ENCODE data around the gene ITGAV. TPM values are rescaled to one million over a fixed set of nuclear protein-coding genes. Genes with fewer than 3 reads are reported as not detected.

The ITGAV gene
- total RNA-seq, 1 donor from 2014 or later = 694 TPM

- DNase-seq (ENCODE audit: low read depth) = no peak
Observed at GRCh38 chr2:186718122-186718521, 128.3 kb downstream of the ITGAV start.

- DNase-seq (ENCODE audit: low read depth) = no peak
Observed at GRCh38 chr2:186718903-186719302, 129.0 kb downstream of the ITGAV start.

GRCh38 chr2:186721956-186722355 is 132.1 kb downstream of the ITGAV start:
- no peak for DNase-seq (ENCODE audit: low read depth)

- DNase-seq (ENCODE audit: low read depth) = no peak
Observed at GRCh38 chr2:186724736-186725135, 134.9 kb downstream of the ITGAV start.

- DNase-seq (ENCODE audit: low read depth) = no peak
Observed at GRCh38 chr2:186725783-186726182, 135.9 kb downstream of the ITGAV start.

- peak; percentile 19 for DNase-seq (ENCODE audit: low read depth)
Observed at GRCh38 chr2:186726938-186727337, 137.1 kb downstream of the ITGAV start.

GRCh38 chr2:186728631-186729030 is 138.8 kb downstream of the ITGAV start:
- DNase-seq (ENCODE audit: low read depth) = no peak

Other genes starting within 250 kb of the ITGAV start
- gene ZC3H15, start 103.8 kb upstream of the ITGAV start, total RNA-seq = 85.1 and 115 TPM in 2 replicates
- 7.6 and 21.0 TPM in 2 replicates for gene FAM171B, start 104.0 kb downstream of the ITGAV start, total RNA-seq